A549 (cell line): Measurements from ENCODE around the gene FNDC3A.

Source experiments
- BHLHE40 ChIP-seq: IDR thresholded peaks from 2 replicates; pipeline ENCODE4 v1.6.1; 2012; ENCODE audit warnings: low read depth, low read length, inconsistent platforms
- CEBPB ChIP-seq, 2 experiments: fragments of >200 bp in 1 of 2; sonication (Bioruptor Twin) in 1 of 2; formaldehyde crosslinking in 1 of 2; IDR thresholded peaks; 2 replicates each; pipeline ENCODE4 v1.6.1; 2012 to 2016
- CTCF ChIP-seq: fragments of >200 bp; sonication (Bioruptor Twin); formaldehyde crosslinking; IDR thresholded peaks from 3 replicates; pipeline ENCODE4 v1.5.1; 2016
- EP300 ChIP-seq, 2 experiments: fragments of >200 bp; sonication (Bioruptor Twin); formaldehyde crosslinking; IDR thresholded peaks; 2 replicates in 1 of 2; 3 replicates in 1 of 2; pipeline ENCODE4 v1.6.1; 2016 to 2017
- ESRRA ChIP-seq: fragments of 150-350 bp; IDR thresholded peaks from 2 replicates; pipeline ENCODE4 v1.6.1; 2014; ENCODE audit warnings: mild to moderate bottlenecking, low read length, borderline replicate concordance
- HDAC2 ChIP-seq: fragments of 200-600 bp; sonication (generic); IDR thresholded peaks from 2 replicates; pipeline ENCODE4 v1.6.1; 2016
- HMGXB4 ChIP-seq: fragments of 250-450 bp; sonication (Bioruptor Pico); IDR thresholded peaks from 2 replicates; pipeline ENCODE4 v1.5.0; 2021; ENCODE audit warnings: mild to moderate bottlenecking, moderate library complexity, borderline replicate concordance
- HOXA7 ChIP-seq: fragments of 250-450 bp; sonication (Bioruptor Pico); IDR thresholded peaks from 2 replicates; pipeline ENCODE4 v1.5.0; 2020; ENCODE audit warnings: mild to moderate bottlenecking, moderate library complexity
- KDM5A ChIP-seq: fragments of 200-600 bp; sonication (generic); IDR thresholded peaks from 2 replicates; pipeline ENCODE4 v1.6.1; 2016; ENCODE audit warnings: antibody characterized with exemption, mild to moderate bottlenecking
- MYC ChIP-seq: IDR thresholded peaks from 2 replicates; pipeline ENCODE4 v1.6.1; 2012; ENCODE audit warnings: mild to moderate bottlenecking, inconsistent platforms, low read length, improper control_type of control experiment, borderline replicate concordance
- POLR2A ChIP-seq: IDR thresholded peaks from 2 replicates; pipeline ENCODE4 v1.6.1; 2012; ENCODE audit warnings: mild to moderate bottlenecking, low read length
- POLR2AphosphoS2 ChIP-seq: conservative IDR thresholded peaks from 2 replicates; pipeline ENCODE4 v1.6.1; 2012; ENCODE audit warnings: low read length, improper control_type of control experiment, inconsistent platforms
- TF ChIP-seq, protein P1 (sequence below): IDR thresholded peaks from 2 replicates; pipeline ENCODE4 v1.6.1; 2012; ENCODE audit warnings: low read depth, borderline replicate concordance
- TF ChIP-seq, protein P2 (sequence below): fragments of >200 bp; sonication (Bioruptor Twin); formaldehyde crosslinking; IDR thresholded peaks from 2 replicates; pipeline ENCODE4 v1.6.1; 2016

- TF ChIP-seq POLR2A (no peak), CTCF (no peak), KDM5A (no peak), HOXA7 (CRISPR knock-in tag) (no peak), CEBPB (IDR thresholded peaks at IDR 0.05) (no peak), BHLHE40 (no peak), HDAC2 (no peak), EP300 (IDR thresholded peaks at IDR 0.05) (no peak), POLR2AphosphoS2 (no peak), MYC (no peak), ESRRA (no peak), HMGXB4 (CRISPR knock-in tag) (no peak)
- TF ChIP-seq, protein P1, sequence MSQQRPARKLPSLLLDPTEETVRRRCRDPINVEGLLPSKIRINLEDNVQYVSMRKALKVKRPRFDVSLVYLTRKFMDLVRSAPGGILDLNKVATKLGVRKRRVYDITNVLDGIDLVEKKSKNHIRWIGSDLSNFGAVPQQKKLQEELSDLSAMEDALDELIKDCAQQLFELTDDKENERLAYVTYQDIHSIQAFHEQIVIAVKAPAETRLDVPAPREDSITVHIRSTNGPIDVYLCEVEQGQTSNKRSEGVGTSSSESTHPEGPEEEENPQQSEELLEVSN: no peak
- TF ChIP-seq, protein P2, sequence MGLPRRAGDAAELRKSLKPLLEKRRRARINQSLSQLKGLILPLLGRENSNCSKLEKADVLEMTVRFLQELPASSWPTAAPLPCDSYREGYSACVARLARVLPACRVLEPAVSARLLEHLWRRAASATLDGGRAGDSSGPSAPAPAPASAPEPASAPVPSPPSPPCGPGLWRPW: no peak
Observed at GRCh38 chr13:49213539-49213938, 237.8 kb downstream of the FNDC3A start.
